PC-9 (cell line): ENCODE data around the gene PPP3R2. TPM values are rescaled to one million over a fixed set of nuclear protein-coding genes. Genes with fewer than 3 reads are reported as not detected.

Experiments used
- Bru-seq: library from RNA; stranded (reverse); fragments of 400-500 nt; gene quantifications from one replicate; lab custom pipeline; 2021; lab: Mats Ljungman, UMichigan
- BruChase-seq, 2 experiments: library from RNA; stranded (reverse); fragments of 400-500 nt; gene quantifications; one replicate each; lab custom pipeline; 2021; lab: Mats Ljungman, UMichigan
- BruUV-seq: library from RNA; stranded (reverse); fragments of 400-500 nt; replicated peaks from 2 replicates; lab custom pipeline; 2021; lab: Mats Ljungman, UMichigan
- CTCF ChIA-PET: fragments of 300-600 bp; sonication (Branson Sonifier 250); formaldehyde crosslinking; loops from one replicate; lab custom pipeline; 2022; ENCODE audit warnings: antibody characterized with exemption; lab: Charles Lee
- POLR2A ChIA-PET: fragments of 300-600 bp; sonication (Branson Sonifier 250); formaldehyde crosslinking; loops from one replicate; lab custom pipeline; 2022; ENCODE audit warnings: antibody characterized with exemption; ENCODE audit not compliant: unreplicated experiment; lab: Charles Lee
- DNase-seq, 2 experiments: peaks; one replicate each; pipeline versions ENCODE4 v3.0.0 to v3.0.0-alpha.2; 2015 to 2022; ENCODE audit warnings: mixed read lengths in 1 of 2
- H2AFZ ChIP-seq: fragments of 200-600 bp; sonication (generic); 2 replicates; pipeline ENCODE4 v1.8.1; 2017; ENCODE audit warnings: antibody characterized with exemption
- H3F3A ChIP-seq: fragments of 200-600 bp; sonication (generic); 2 replicates; pipeline ENCODE4 v1.8.1; 2017; ENCODE audit warnings: antibody characterized with exemption, mild to moderate bottlenecking, low read depth; ENCODE audit not compliant: insufficient read depth
- H3K27ac ChIP-seq: fragments of 200-600 bp; sonication (generic); 2 replicates; pipeline ENCODE4 v1.6.1; 2016; ENCODE audit warnings: mixed run types
- H3K27me3 ChIP-seq: fragments of 200-600 bp; sonication (generic); 2 replicates; pipeline ENCODE4 v1.6.1; 2016; ENCODE audit warnings: low read depth, mixed run types; ENCODE audit not compliant: insufficient read depth
- H3K36me3 ChIP-seq: fragments of 200-600 bp; sonication (generic); 2 replicates; pipeline ENCODE4 v1.6.1; 2016; ENCODE audit warnings: low read depth, mixed run types
- H3K4me1 ChIP-seq: fragments of 200-600 bp; sonication (generic); replicated peaks from 2 replicates; pipeline ENCODE4 v1.6.1; 2016; ENCODE audit warnings: mixed run types; ENCODE audit not compliant: insufficient read depth
- H3K4me2 ChIP-seq: fragments of 200-600 bp; sonication (generic); 2 replicates; pipeline ENCODE4 v1.6.1; 2017; ENCODE audit warnings: mixed run types
- H3K4me3 ChIP-seq: fragments of 200-600 bp; sonication (generic); 2 replicates; pipeline ENCODE4 v1.6.1; 2016; ENCODE audit warnings: mixed run types
- H3K79me2 ChIP-seq: fragments of 200-600 bp; sonication (generic); 2 replicates; pipeline ENCODE4 v1.6.1; 2017; ENCODE audit warnings: low read depth, mixed run types
- H3K9me2 ChIP-seq: fragments of 200-600 bp; sonication (generic); 2 replicates; pipeline ENCODE4 v1.8.1; 2017; ENCODE audit warnings: mild to moderate bottlenecking; ENCODE audit not compliant: insufficient read depth
- H3K9me3 ChIP-seq: fragments of 200-600 bp; sonication (generic); 2 replicates; pipeline ENCODE4 v1.8.1; 2016; ENCODE audit warnings: low read depth; ENCODE audit not compliant: insufficient read depth
- H4K20me1 ChIP-seq: fragments of 200-600 bp; sonication (generic); 2 replicates; pipeline ENCODE4 v1.8.1; 2017; ENCODE audit not compliant: insufficient read depth
- EZH2 ChIP-seq: fragments of 200-600 bp; sonication (generic); IDR thresholded peaks from 2 replicates; pipeline ENCODE4 v1.8.0; 2017; ENCODE audit warnings: antibody characterized with exemption, low read depth
- intact Hi-C: fragments of 100-400 bp; cut with micrococcal nuclease; formaldehyde crosslinking; loops from one replicate; pipeline ENCODE4 v1.10.0; 2022; ENCODE audit not compliant: unreplicated experiment
- long read RNA-seq: library from polyadenylated mRNA; stranded (forward); transcript quantifications from one replicate; pipeline ENCODE4 v2.0.0, GENCODE V29; 2022
- total RNA-seq: library from RNA; stranded (reverse); gene quantifications from 2 replicates; pipeline ENCODE4 v1.2.3, GENCODE V29; 2021
- TF ChIP-seq, protein P1 (sequence below): fragments of 200-600 bp; sonication (generic); conservative IDR thresholded peaks from 2 replicates; pipeline ENCODE4 v1.6.1; 2017; ENCODE audit warnings: mixed run types, antibody characterized with exemption, mild to moderate bottlenecking, moderate library complexity

PPP3R2 gene, protein sequence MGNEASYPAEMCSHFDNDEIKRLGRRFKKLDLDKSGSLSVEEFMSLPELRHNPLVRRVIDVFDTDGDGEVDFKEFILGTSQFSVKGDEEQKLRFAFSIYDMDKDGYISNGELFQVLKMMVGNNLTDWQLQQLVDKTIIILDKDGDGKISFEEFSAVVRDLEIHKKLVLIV
- total RNA-seq: not detected in 2 replicates
- Bru-seq, nascent RNA: not detected
- not detected for BruChase-seq, experiment 1, labeled RNA remaining after a 2-hour chase
- not detected for BruChase-seq, experiment 2, labeled RNA remaining after a 6-hour chase
- long read RNA-seq: 0 reads

DNA sequence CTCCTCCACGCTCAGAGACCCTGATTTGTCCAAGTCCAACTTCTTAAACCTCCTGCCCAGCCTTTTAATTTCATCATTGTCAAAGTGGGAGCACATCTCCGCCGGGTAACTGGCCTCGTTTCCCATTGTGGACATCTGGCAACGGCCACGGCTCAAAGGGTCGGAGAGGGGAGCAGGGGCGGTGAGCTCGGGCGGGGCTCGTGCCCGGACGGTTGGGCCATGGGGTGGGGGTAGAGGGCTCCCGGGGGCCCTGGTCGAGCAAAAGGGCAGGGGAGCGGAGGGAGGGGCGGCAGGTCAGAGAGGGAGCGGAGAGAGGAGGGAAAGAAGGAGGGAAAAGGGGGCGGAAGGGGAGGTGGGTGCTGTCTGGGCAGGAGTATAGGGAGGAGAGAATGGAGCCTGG is at the start of gene PPP3R2:
Gene PPP3R2, minus strand, starts transcription at position 174 of the 400 bp plus-strand sequence. Its CDS starts 48 bp downstream, at position 126.
- Histone ChIP-seq H3F3A (no peaks in the 10 kb centered on the region), H3K79me2 (no peaks in the 10 kb centered on the region), H4K20me1 (no peaks in the 10 kb centered on the region), H3K4me2 (no peak within 1 kb of the TSS), H3K9me3 (no peaks in the 10 kb centered on the region), H3K4me3 (no peak within 1 kb of the TSS), H3K27ac (no peak within 1 kb of the TSS), H2AFZ (no peak within 1 kb of the TSS), H3K4me1 (no peaks in the 10 kb centered on the region), H3K36me3 (no peaks in the 10 kb centered on the region), H3K9me2 (no peaks in the 10 kb centered on the region), H3K27me3 (peaks cover 30% of the 10 kb centered on the region)
- intact Hi-C loops: no loop called here
- ChIA-PET CTCF (no interaction called here), POLR2A (no interaction called here)
- TF ChIP-seq EZH2: no peak
- BruUV-seq: no TSS peak
- DNase-seq: no peak

DNA sequence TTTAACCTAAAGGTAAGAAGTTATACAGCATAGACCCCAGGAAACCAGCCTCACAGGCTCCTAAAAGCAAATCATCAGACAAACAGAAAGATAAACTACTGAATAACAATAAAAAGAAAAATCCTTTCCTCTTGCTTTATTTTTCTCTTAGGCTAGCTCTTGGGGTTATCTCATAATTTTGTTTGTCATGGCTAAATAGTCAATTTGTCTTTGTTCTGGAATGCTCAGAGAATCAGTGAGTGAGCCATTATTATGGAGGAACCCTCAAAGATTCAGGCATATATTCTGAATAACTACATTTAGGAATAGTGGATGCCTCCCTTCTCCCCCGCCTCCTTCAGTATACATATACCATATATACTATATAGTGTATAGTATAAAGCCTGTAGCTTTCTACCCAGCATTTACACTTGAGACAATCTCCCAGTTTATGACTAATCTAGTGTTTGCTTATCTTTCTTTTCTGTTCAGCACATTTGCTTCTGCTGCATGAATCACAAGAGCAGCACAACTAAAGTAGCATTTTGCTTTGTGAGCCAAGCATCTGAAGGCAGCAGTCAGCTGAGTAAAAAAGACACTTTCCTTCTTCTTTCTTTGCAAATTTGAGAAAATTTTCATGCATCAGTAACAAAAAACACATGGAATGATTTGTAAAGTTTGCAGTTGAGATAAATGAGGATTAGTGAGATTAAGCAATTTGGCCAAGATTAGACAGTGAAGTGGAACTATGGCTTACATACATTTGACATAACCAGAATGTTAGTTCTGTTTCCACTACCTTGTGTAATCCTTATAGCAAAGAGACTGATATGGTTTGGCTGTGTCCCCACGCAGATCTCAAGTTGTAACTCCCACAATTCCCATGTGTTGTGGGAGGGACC is 45.3 kb upstream of the PPP3R2 start:
- Histone ChIP-seq H3K4me2 (no peak overlapping the region), H3K36me3 (no peaks in the 10 kb centered on the region), H3K27me3 (no peaks in the 10 kb centered on the region), H3K9me2 (no peaks in the 10 kb centered on the region), H3K4me3 (no peak overlapping the region), H3F3A (no peaks in the 10 kb centered on the region), H3K9me3 (no peaks in the 10 kb centered on the region), H3K27ac (no peak overlapping the region), H3K79me2 (no peaks in the 10 kb centered on the region), H2AFZ (no peak overlapping the region), H4K20me1 (peaks cover under 1% of the 10 kb centered on the region; the same call in 1 of the 2 replicates), H3K4me1 (no peaks in the 10 kb centered on the region)
- TF ChIP-seq EZH2: no peak
- TF ChIP-seq, protein P1, sequence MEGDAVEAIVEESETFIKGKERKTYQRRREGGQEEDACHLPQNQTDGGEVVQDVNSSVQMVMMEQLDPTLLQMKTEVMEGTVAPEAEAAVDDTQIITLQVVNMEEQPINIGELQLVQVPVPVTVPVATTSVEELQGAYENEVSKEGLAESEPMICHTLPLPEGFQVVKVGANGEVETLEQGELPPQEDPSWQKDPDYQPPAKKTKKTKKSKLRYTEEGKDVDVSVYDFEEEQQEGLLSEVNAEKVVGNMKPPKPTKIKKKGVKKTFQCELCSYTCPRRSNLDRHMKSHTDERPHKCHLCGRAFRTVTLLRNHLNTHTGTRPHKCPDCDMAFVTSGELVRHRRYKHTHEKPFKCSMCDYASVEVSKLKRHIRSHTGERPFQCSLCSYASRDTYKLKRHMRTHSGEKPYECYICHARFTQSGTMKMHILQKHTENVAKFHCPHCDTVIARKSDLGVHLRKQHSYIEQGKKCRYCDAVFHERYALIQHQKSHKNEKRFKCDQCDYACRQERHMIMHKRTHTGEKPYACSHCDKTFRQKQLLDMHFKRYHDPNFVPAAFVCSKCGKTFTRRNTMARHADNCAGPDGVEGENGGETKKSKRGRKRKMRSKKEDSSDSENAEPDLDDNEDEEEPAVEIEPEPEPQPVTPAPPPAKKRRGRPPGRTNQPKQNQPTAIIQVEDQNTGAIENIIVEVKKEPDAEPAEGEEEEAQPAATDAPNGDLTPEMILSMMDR: no peak
- POLR2A ChIA-PET: no interaction called here
- no TSS peak for BruUV-seq
- intact Hi-C loops: no loop called here
- no peak for DNase-seq
- CTCF ChIA-PET: no interaction called here

DNA sequence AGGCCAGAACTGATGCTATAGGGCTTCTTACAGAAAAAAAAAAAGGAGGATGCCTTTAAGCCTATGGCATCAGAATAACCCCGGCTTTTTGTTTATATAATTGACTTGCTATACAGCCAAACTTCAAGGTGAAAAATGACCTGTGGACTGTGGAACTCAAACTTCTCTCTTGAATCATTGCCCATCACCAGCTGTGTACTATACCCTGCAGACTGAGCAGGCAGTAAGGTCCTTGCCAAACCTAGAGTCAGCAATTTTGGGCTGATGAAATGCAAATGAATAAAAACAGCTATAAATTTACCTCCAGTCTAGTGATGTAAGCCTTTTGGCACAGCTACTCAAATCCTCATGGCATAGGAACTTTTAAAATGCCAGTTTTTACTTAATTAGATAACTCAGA is 44.5 kb upstream of the PPP3R2 start:
- Histone ChIP-seq H3K9me2 (no peaks in the 10 kb centered on the region), H3K4me2 (no peak overlapping the region), H4K20me1 (no peaks in the 10 kb centered on the region), H3K79me2 (no peaks in the 10 kb centered on the region), H3K4me1 (no peaks in the 10 kb centered on the region), H3K36me3 (no peaks in the 10 kb centered on the region), H3K9me3 (no peaks in the 10 kb centered on the region), H3K27me3 (no peaks in the 10 kb centered on the region), H3F3A (no peaks in the 10 kb centered on the region), H3K4me3 (no peak overlapping the region), H3K27ac (no peak overlapping the region), H2AFZ (no peak overlapping the region)
- intact Hi-C loops: no loop called here
- BruUV-seq: no TSS peak
- TF ChIP-seq, protein P1: no peak
- TF ChIP-seq EZH2: no peak
- ChIA-PET CTCF (no interaction called here), POLR2A (no interaction called here)
- no peak for DNase-seq
